Activated CD4-positive, alpha-beta T cell treated with anti-CD3 and anti-CD28 coated beads, Interleukin-2, amount 50 U/mL, for 1 hour (primary cell): ENCODE data around the gene MRPS5.

Experiments used
- DNase-seq: peaks from one replicate; pipeline ENCODE4 v3.0.0-alpha.2; 2020

Gene MRPS5

GRCh38 chr2:95087379-95087778, 34.2 kb downstream of the MRPS5 start:
- DNase-seq: no peak

GRCh38 chr2:95086017-95086416, 35.6 kb downstream of the MRPS5 start:
- DNase-seq: no peak

- no peak for DNase-seq
Measured at GRCh38 chr2:95082477-95082876, 39.1 kb downstream of the MRPS5 start.

- no peak for DNase-seq
Measured at GRCh38 chr2:95079199-95079683, 42.4 kb downstream of the MRPS5 start.

DNA sequence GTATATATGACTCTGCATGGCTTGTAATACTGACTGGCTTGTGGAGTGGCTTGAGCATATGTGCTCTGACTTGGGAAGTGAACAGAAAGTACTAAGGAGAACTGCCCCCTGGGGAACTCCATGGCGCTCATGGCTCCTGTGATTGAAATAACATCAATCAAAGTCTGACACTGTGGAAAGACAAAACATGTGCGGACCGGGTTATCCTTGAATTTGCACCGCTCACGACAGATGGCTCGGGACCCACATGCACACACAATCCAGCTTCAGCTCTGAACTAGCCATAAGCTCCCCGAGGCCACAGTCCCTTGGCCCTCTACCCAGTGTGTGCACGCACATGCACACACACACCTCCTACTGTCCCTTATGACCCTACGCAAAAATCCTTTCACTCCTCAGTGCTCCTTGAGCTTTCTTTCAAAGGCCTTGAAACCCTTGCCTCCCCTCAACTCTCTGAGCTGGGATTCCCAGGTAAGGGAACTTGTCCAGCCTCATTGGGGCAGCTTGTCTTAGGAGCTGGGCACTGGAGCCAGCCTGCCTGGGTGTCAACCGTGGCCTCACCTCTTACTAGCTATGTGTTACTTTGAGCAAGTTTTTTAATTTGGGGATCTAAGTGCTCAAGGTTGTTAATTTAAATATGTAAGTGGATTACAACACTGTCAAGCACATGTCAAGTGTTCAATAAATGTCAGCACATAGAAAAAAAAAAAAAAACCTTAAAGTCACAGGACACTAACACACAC, 43.6 kb downstream of the MRPS5 start:
- DNase-seq: no peak

- DNase-seq: no peak
Measured at GRCh38 chr2:95077530-95077825, 44.1 kb downstream of the MRPS5 start.

GRCh38 chr2:95076705-95077529, 44.7 kb downstream of the MRPS5 start:
- peak; percentile 92 for DNase-seq

- no peak for DNase-seq
Measured at GRCh38 chr2:95075440-95076132, 46.0 kb downstream of the MRPS5 start.

GRCh38 chr2:95074663-95075439, 46.8 kb downstream of the MRPS5 start:
- peak; percentile 61 for DNase-seq

DNA sequence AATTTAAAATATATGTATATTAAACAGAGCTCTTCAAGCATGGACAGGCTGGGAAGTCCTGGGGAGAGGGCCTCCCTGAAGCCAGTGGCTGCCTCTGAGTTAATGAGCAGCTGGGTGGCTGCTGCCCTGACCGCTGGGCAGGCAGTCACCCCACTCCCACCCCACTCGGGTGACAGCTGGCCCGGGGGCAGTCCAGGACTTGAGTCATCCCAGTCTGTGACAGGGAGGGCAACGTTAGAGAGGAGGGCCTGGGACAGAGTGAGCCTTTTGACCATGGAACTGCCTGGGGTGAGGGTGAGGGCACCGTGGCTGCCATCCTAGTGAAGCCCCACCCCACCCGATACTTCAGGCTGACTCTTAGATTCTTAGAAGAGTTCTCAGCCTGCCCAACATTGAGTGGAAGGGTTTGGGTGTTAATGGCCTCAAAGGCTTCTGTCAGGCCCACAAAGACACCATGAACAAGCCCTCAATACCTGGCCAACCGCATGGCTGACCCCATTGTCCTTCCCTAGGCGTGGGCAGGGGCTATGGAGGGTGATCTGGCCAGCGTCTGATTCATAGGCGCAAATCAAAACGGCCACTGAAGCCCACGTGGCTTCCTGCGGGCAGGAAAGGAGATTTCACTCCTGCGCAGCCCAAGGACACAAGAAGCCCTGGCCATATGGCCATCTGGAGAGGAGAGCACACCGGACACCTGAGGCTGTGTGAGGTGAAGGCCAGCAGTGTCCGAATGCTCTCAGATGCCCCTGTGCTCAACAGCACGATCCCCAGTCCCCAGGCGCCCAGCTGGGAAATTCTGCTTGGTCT, 47.5 kb downstream of the MRPS5 start:
- DNase-seq: no peak

- no peak for DNase-seq
Measured at GRCh38 chr2:95072424-95072823, 49.2 kb downstream of the MRPS5 start.

DNA sequence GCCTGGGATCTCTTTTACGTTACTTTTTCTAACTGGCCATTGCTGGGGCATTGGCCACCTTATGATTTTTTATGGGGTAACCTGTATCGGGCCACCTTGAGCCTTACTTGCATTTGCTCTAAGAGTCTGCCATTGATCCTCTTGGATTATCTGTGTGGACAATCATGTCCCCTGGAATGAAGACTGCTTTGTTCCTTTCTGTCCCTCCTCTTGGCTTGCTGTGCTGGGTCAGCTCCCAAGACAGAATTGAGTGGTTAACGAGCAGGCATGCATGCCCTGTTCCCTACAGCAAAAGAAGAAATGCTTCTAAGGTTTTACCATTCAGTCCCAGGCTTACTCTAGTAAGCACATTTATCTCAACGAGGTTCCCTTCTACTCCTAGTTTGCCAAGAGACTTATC, 49.8 kb downstream of the MRPS5 start:
- DNase-seq: no peak

DNA sequence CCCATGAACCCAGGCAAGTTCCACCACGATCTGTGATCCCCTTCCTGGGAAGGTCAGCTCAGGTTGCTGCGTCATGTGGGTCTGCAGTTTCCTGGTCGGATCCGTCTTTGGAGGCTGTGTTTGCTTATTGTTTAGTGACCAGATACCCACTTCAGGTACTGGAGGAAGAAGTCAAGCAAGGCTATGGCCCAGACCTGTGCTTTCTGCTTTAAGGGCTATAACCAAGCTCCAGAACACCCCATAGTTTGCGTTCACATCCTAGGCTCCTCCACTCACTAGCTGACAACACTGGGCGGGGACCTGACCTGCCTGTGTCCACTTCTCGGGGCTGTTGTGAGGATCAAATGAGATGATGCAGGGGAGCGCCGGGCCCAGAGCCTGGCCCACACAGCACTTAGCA, 52.1 kb downstream of the MRPS5 start:
- DNase-seq: no peak

- no peak for DNase-seq
Measured at GRCh38 chr2:95068256-95068655, 53.4 kb downstream of the MRPS5 start.

DNA sequence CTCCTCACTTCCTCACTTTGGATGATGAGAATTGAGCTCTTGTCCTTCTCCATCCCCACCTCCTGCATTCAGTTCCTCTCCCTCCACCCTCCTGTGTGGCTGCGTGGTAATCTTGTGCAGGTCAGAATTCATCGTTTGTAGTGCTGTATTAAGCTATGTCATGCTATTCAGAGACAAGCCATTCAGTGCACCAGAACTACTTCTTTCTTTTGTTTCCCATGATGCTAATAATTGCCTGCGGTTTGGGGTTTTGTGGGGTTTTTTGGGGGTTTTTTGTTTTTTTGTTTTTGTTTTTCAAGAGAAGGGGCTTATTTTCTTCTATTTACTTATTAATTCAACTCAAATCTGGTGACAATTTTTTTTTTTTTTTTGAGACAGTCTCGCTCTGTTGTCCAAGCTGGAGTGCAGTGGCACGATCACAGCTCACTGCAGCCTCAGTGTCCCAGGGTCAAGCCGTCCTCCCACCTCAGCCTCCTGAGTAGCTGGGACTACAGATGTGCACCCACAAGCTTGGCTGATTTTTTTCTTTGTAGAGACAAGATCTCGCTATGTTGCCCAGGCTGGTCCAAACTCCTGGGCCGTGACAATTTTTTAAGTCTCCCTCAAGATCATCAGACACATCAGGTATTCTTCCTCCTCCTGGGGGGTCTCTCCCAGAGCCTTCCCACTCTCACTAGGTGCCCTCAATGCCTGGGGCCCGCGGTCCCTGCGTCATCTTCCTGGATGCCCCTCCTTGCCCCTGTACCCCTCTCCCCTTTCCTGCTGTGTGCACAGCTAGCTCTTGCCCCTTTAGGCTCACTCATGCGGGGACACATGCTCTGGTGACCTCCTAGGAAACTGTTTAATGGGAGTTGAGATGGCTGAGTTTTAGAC, 58.3 kb downstream of the MRPS5 start:
- DNase-seq: no peak

GRCh38 chr2:95062242-95063085, 59.1 kb downstream of the MRPS5 start:
- DNase-seq: no peak

DNA sequence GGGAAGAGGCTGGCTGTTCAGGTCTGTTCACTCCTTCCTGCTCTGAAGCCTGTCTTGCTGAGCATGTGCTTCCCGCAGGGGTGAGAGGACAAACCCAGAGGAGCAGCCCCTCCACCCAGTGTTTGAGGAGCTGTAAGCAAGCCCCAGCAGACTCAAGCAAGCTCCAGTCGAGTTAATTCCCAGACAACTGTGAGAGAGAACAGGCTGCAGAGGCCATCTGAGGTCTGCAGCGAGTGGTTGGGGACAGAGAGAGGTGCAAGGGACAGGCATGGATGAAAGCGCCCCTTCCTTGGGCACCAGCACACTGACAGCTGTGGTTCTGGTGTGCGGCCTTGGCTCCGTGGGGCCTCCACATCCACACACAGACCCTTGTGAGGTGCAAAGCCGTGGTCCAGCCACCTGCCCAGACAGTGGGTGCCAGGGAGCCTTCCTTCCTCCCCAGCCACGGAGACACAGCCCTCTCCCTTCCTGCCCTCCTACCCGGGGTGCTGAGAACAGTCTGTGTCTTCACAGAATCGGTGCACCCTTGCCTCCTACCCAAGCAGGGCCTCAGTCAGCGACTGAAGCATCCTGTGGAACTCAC, 59.9 kb downstream of the MRPS5 start:
- no peak for DNase-seq

DNA sequence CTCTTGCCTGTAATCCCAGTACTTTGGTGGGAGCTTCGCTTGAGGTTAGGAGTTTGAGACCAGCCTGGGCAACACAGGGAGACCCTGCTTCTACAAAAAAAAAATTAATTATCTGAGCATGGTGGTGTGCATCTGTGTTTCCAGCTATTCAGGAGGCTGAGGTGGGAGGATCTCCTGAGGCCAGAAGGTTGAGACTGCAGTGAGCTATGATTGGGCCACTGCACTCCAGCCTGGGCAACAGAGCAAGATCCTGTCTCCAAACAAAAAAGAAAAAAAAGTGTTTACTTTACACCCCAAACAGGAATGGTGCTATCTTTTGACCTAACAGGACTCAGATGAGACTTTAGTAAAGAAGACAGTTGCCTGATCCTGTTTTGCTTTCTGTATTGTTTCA, 60.5 kb downstream of the MRPS5 start:
- DNase-seq: no peak

DNA sequence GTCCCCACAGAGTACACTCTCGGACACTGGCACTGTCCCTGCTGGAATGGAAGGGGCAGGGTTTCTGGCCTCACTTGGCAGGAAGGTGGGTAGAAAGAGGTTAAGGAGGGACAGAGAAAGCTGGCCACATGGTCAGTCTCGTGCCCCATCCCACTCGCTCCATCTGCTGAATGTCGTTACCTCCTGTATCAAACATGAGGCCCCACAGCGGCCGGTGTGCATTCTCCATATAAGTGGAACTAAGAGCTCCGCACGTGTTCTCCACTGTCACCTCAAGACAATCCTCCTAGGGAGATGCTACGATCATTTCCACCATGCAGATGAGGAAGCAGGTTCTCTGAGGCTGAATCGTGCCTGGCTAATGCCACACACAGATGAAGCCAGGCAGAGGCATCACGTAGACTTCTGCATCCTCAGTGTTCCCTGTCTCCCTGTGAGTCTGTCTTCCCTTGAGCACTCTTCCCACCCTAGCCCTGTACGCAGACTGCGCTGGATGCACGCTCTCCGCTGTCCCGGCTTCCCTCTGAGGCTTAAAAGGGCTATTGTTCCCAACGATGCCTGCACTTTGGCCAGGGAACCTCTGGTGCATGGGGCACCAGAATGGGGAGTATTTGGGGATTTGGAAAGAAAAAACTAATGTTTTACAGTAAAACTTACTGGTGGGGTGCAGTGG, 61.0 kb downstream of the MRPS5 start:
- DNase-seq: no peak
